Testis (tissue), 2 donors: ENCODE measurements around the gene MGLL.

Experiments used
- POLR2A ChIP-seq: fragments of 450-650 bp; IDR thresholded peaks from one replicate; pipeline ENCODE4 v1.6.1; 2017; ENCODE audit warnings: antibody characterized with exemption, mild to moderate bottlenecking, moderate library complexity
- TF ChIP-seq, protein P1 (sequence below), 3 experiments: fragments of 450-650 bp in 2 of 3; fragments of 200-600 bp in 1 of 3; sonication (generic) in 1 of 3; IDR thresholded peaks; one replicate each; pipeline ENCODE4 v1.5.1; 2016 to 2019; ENCODE audit warnings: antibody characterized with exemption in 3 of 3, mild to moderate bottlenecking in 2 of 3, moderate library complexity in 1 of 3

DNA sequence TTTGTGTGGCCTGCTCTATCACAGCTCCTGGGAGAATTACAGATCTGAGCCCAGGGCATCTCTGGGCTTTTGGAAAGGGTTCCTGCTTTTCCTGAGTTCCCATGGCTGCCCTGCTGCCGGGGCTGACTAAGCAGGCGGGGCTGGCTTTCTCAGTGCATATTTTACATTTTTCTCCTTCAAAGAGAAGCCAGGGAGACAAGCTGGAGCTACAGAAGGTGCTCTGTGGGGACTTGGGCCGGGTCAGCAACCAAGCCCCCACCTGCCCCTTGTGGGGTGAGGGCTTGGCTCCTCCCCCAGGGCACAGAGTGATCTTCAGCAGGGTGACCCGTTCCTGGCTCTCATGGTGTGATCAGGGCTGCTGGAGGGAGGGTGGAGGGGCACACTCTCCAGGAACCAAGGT, 132.2 kb downstream of the MGLL start:
- no peak for TF ChIP-seq POLR2A
- TF ChIP-seq, protein P1, sequence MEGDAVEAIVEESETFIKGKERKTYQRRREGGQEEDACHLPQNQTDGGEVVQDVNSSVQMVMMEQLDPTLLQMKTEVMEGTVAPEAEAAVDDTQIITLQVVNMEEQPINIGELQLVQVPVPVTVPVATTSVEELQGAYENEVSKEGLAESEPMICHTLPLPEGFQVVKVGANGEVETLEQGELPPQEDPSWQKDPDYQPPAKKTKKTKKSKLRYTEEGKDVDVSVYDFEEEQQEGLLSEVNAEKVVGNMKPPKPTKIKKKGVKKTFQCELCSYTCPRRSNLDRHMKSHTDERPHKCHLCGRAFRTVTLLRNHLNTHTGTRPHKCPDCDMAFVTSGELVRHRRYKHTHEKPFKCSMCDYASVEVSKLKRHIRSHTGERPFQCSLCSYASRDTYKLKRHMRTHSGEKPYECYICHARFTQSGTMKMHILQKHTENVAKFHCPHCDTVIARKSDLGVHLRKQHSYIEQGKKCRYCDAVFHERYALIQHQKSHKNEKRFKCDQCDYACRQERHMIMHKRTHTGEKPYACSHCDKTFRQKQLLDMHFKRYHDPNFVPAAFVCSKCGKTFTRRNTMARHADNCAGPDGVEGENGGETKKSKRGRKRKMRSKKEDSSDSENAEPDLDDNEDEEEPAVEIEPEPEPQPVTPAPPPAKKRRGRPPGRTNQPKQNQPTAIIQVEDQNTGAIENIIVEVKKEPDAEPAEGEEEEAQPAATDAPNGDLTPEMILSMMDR (IDR thresholded peaks at IDR 0.05), result no peak
